GM18517 (cell line): ENCODE results near the gene SLC29A4.
"Not testable (repeated sequence)": the region's sequence is repeated elsewhere in the genome, so short reads cannot be mapped to it uniquely, and the experiment has no call there.

Experiments
- ATAC-seq: cut with Tn5 transposase; IDR thresholded peaks from one replicate; pipeline ENCODE4 v1.9.1; 2021; ENCODE audit warnings: mild to moderate bottlenecking, moderate library complexity; ENCODE audit not compliant: unreplicated experiment

SLC29A4 gene

GRCh38 chr7:5273831-5274405 lies 8.8 kb upstream of the SLC29A4 start:
- not testable (repeated sequence) for ATAC-seq

GRCh38 chr7:5274441-5274840 lies 8.3 kb upstream of the SLC29A4 start:
- no peak for ATAC-seq

GRCh38 chr7:5274985-5275431 lies 7.7 kb upstream of the SLC29A4 start:
- not testable (repeated sequence) for ATAC-seq

GRCh38 chr7:5275510-5275909 lies 7.2 kb upstream of the SLC29A4 start:
- ATAC-seq = not testable (repeated sequence)

GRCh38 chr7:5276123-5276522 lies 6.6 kb upstream of the SLC29A4 start:
- not testable (repeated sequence) for ATAC-seq

GRCh38 chr7:5276611-5277010 lies 6.1 kb upstream of the SLC29A4 start:
- no peak for ATAC-seq

GRCh38 chr7:5278766-5279165 lies 4.0 kb upstream of the SLC29A4 start:
- ATAC-seq = no peak

GRCh38 chr7:5279734-5280133 lies 3.0 kb upstream of the SLC29A4 start:
- ATAC-seq = no peak

GRCh38 chr7:5281598-5282500 lies 894 bp upstream of the SLC29A4 start:
- ATAC-seq = not testable (repeated sequence)

- ATAC-seq = no peak
These were observed 919 bp downstream of the SLC29A4 start for GRCh38 chr7:5283421-5284303.

- ATAC-seq = no peak
These were observed 1.9 kb downstream of the SLC29A4 start for GRCh38 chr7:5284304-5285281.

- ATAC-seq = no peak
These were observed 4.2 kb downstream of the SLC29A4 start for GRCh38 chr7:5286933-5287332.

GRCh38 chr7:5287373-5287772 lies 4.6 kb downstream of the SLC29A4 start:
- ATAC-seq = not testable (repeated sequence)

GRCh38 chr7:5287802-5288201 lies 5.1 kb downstream of the SLC29A4 start:
- ATAC-seq = no peak

GRCh38 chr7:5288560-5288959 lies 5.8 kb downstream of the SLC29A4 start:
- not testable (repeated sequence) for ATAC-seq

GRCh38 chr7:5289355-5289754 lies 6.6 kb downstream of the SLC29A4 start:
- ATAC-seq = no peak

- no peak for ATAC-seq
These were observed 8.6 kb downstream of the SLC29A4 start for GRCh38 chr7:5291301-5291700.

- ATAC-seq = not testable (repeated sequence)
These were observed 9.1 kb downstream of the SLC29A4 start for GRCh38 chr7:5291711-5292335.

GRCh38 chr7:5294169-5294987 lies 11.6 kb downstream of the SLC29A4 start:
- no peak for ATAC-seq
